ENCODE results near the gene LYL1. TPM values are rescaled to one million over a fixed set of nuclear protein-coding genes. Genes with fewer than 3 reads are reported as not detected.

Gene LYL1
- total and polyA plus RNA-seq, 9 of the 15 experiments (the other 6 are each of a cell fraction or from before 2014, with no cell fraction given), result 1.3 to 266 (median 34.0) TPM

GRCh38 chr19:13151605-13152355 lies 49.1 kb upstream of the LYL1 start (continued):
- TF ChIP-seq MGA (IDR thresholded peaks at IDR 0.05), result peak; percentile 66
- no peak for TF ChIP-seq ZNF12 (CRISPR knock-in tag; IDR thresholded peaks at IDR 0.05)
- TF ChIP-seq NR3C1 (CRISPR knock-in tag; IDR thresholded peaks at IDR 0.05), result no peak
- peak; percentile 71 for TF ChIP-seq GABPB1 (CRISPR knock-in tag; IDR thresholded peaks at IDR 0.05)
- TF ChIP-seq HEY1 (CRISPR knock-in tag; IDR thresholded peaks at IDR 0.05; ENCODE audit: borderline replicate concordance), result no peak
- TF ChIP-seq NUFIP1 (IDR thresholded peaks at IDR 0.05; ENCODE audit: partially characterized antibody), result no peak
- peak; percentile 97 for TF ChIP-seq CXXC5 (CRISPR knock-in tag; IDR thresholded peaks at IDR 0.05)
- no peak for TF ChIP-seq ZSCAN29 (IDR thresholded peaks at IDR 0.05)
- no peak for TF ChIP-seq ZBTB34 (CRISPR knock-in tag; IDR thresholded peaks at IDR 0.05)
- no peak for TF ChIP-seq ZNF165 (CRISPR knock-in tag; IDR thresholded peaks at IDR 0.05; ENCODE audit: borderline replicate concordance)
- TF ChIP-seq CEBPG (CRISPR knock-in tag; IDR thresholded peaks at IDR 0.05), result 0 out of 2 replicates have a peak, but pooled peaks have one; percentile 6
- TF ChIP-seq CEBPG (tag; conservative IDR thresholded peaks at IDR 0.05 in 1 of 2, IDR thresholded peaks at IDR 0.05 in 1 of 2), result no peak
- TF ChIP-seq NR0B1 (IDR thresholded peaks at IDR 0.05; ENCODE audit: partially characterized antibody), result no peak
- no peak for TF ChIP-seq FOXK1 (CRISPR knock-in tag; IDR thresholded peaks at IDR 0.05; ENCODE audit: borderline replicate concordance)

Data from K562 (cell line).